ENCODE data around the gene SCN1B. TPM values are rescaled to one million over a fixed set of nuclear protein-coding genes. Genes with fewer than 3 reads are reported as not detected.

The SCN1B gene
- polyA plus RNA-seq, 1 donor from 2014 or later = 1.5 TPM

- Histone ChIP-seq H3K36me3 (ENCODE audit: insufficient read depth, low read length) (no peaks in the 10 kb centered on the region), H3K79me2 (replicated peaks; ENCODE audit: insufficient read depth, low read length) (no peaks in the 10 kb centered on the region), H3K27ac (ENCODE audit: low read length) (no peak overlapping the region), H2AFZ (ENCODE audit: low read depth, low read length) (no peak overlapping the region), H3K9ac (ENCODE audit: low read length) (no peak overlapping the region), H3K4me3 (ENCODE audit: low read length) (no peak overlapping the region), H3F3A (ENCODE audit: insufficient read depth, low read length, poor library complexity, severe bottlenecking) (no peaks in the 10 kb centered on the region), H3K9me3 (ENCODE audit: low read length) (no peaks in the 10 kb centered on the region), H3K4me2 (ENCODE audit: low read length) (no peak overlapping the region), H3K27me3 (ENCODE audit: insufficient read depth, low read depth, low read length) (no peaks in the 10 kb centered on the region), H3K9me2 (ENCODE audit: insufficient read depth, low read length) (no peaks in the 10 kb centered on the region), H4K20me1 (ENCODE audit: insufficient read depth) (no peaks in the 10 kb centered on the region)
- TF ChIP-seq REST (IDR thresholded peaks at IDR 0.05; ENCODE audit: borderline replicate concordance) = no peak
- TF ChIP-seq MXI1 (conservative IDR thresholded peaks at IDR 0.05; ENCODE audit: poor library complexity, severe bottlenecking) = no peak
- no peak for TF ChIP-seq EZH2 (IDR thresholded peaks at IDR 0.05; ENCODE audit: borderline replicate concordance, insufficient read depth, low read length, poor library complexity, severe bottlenecking)
- no peak for TF ChIP-seq SMC3 (conservative IDR thresholded peaks at IDR 0.05; ENCODE audit: poor library complexity)
- no peak for TF ChIP-seq CTCF (IDR thresholded peaks at IDR 0.05; ENCODE audit: poor library complexity, severe bottlenecking)
- TF ChIP-seq POLR2AphosphoS5 (IDR thresholded peaks at IDR 0.05) = no peak
- no peak for TF ChIP-seq EP300 (conservative IDR thresholded peaks at IDR 0.05; ENCODE audit: poor library complexity, severe bottlenecking)
- TF ChIP-seq RAD21 (conservative IDR thresholded peaks at IDR 0.05) = no peak
- TF ChIP-seq TAF1 (IDR thresholded peaks at IDR 0.05; ENCODE audit: low read depth) = no peak
These were observed 12.8 kb upstream of the SCN1B start for GRCh38 chr19:35017507-35017906.

GRCh38 chr19:35018379-35018778 is 11.9 kb upstream of the SCN1B start:
- Histone ChIP-seq H3F3A (ENCODE audit: insufficient read depth, low read length, poor library complexity, severe bottlenecking) (no peaks in the 10 kb centered on the region), H3K79me2 (replicated peaks; ENCODE audit: insufficient read depth, low read length) (no peaks in the 10 kb centered on the region), H3K4me3 (ENCODE audit: low read length) (no peak overlapping the region), H2AFZ (ENCODE audit: low read depth, low read length) (no peak overlapping the region), H3K9me2 (ENCODE audit: insufficient read depth, low read length) (no peaks in the 10 kb centered on the region), H3K36me3 (ENCODE audit: insufficient read depth, low read length) (no peaks in the 10 kb centered on the region), H3K4me2 (ENCODE audit: low read length) (no peak overlapping the region), H3K9me3 (ENCODE audit: low read length) (no peaks in the 10 kb centered on the region), H3K27ac (ENCODE audit: low read length) (no peak overlapping the region), H3K9ac (ENCODE audit: low read length) (no peak overlapping the region), H3K27me3 (ENCODE audit: insufficient read depth, low read depth, low read length) (no peaks in the 10 kb centered on the region), H4K20me1 (ENCODE audit: insufficient read depth) (no peaks in the 10 kb centered on the region)
- TF ChIP-seq CTCF (IDR thresholded peaks at IDR 0.05; ENCODE audit: poor library complexity, severe bottlenecking) (no peak), EP300 (conservative IDR thresholded peaks at IDR 0.05; ENCODE audit: poor library complexity, severe bottlenecking) (no peak), EZH2 (IDR thresholded peaks at IDR 0.05; ENCODE audit: borderline replicate concordance, insufficient read depth, low read length, poor library complexity, severe bottlenecking) (no peak), POLR2AphosphoS5 (IDR thresholded peaks at IDR 0.05) (no peak), MXI1 (conservative IDR thresholded peaks at IDR 0.05; ENCODE audit: poor library complexity, severe bottlenecking) (no peak), TAF1 (IDR thresholded peaks at IDR 0.05; ENCODE audit: low read depth) (no peak), REST (IDR thresholded peaks at IDR 0.05; ENCODE audit: borderline replicate concordance) (no peak), SMC3 (conservative IDR thresholded peaks at IDR 0.05; ENCODE audit: poor library complexity) (no peak), RAD21 (conservative IDR thresholded peaks at IDR 0.05) (no peak)

All from neural cell (in vitro differentiated cells).